IPS-15b (cell line): ENCODE data around the gene RGS7.
"Not testable (repeated sequence)": the region's sequence is repeated elsewhere in the genome, so short reads cannot be mapped to it uniquely, and the experiment has no call there.

Source experiments
- H3K27me3 ChIP-seq: one replicate; pipeline ENCODE4 v1.6.1; 2013; ENCODE audit warnings: low read length; ENCODE audit not compliant: control insufficient read depth, insufficient read depth
- H3K36me3 ChIP-seq: one replicate; pipeline ENCODE4 v1.6.1; 2013; ENCODE audit warnings: low read length; ENCODE audit not compliant: control insufficient read depth, insufficient read depth
- H3K4me1 ChIP-seq: one replicate; pipeline ENCODE4 v1.6.1; 2013; ENCODE audit warnings: mild to moderate bottlenecking, low read length; ENCODE audit not compliant: control insufficient read depth, insufficient read depth
- H3K4me3 ChIP-seq: one replicate; pipeline ENCODE4 v1.5.1; 2013; ENCODE audit warnings: low read depth, low read length
- H3K9ac ChIP-seq: one replicate; pipeline ENCODE4 v1.6.1; 2013; ENCODE audit warnings: low read depth, mild to moderate bottlenecking, low read length
- H3K9me3 ChIP-seq: one replicate; pipeline ENCODE4 v1.6.1; 2013; ENCODE audit warnings: mild to moderate bottlenecking, low read length; ENCODE audit not compliant: control insufficient read depth, insufficient read depth

Gene RGS7

GRCh38 chr1:241181971-241182370, 175.0 kb downstream of the RGS7 start:
- Histone ChIP-seq H3K36me3 (no peaks in the 10 kb centered on the region), H3K9me3 (no peaks in the 10 kb centered on the region), H3K27me3 (no peaks in the 10 kb centered on the region), H3K4me3 (no peak overlapping the region), H3K4me1 (no peaks in the 10 kb centered on the region), H3K9ac (no peak overlapping the region)

- no peaks in the 10 kb centered on the region for H3K4me1 ChIP-seq
- H3K36me3 ChIP-seq = no peaks in the 10 kb centered on the region
- no peaks in the 10 kb centered on the region for H3K9me3 ChIP-seq
- H3K4me3 ChIP-seq = no peak overlapping the region
- no peak overlapping the region for H3K9ac ChIP-seq
- no peaks in the 10 kb centered on the region for H3K27me3 ChIP-seq
These were observed 175.5 kb downstream of the RGS7 start for GRCh38 chr1:241181471-241181870.

GRCh38 chr1:241180569-241180968, 176.4 kb downstream of the RGS7 start:
- H3K36me3 ChIP-seq = no peaks in the 10 kb centered on the region
- H3K9me3 ChIP-seq = no peaks in the 10 kb centered on the region
- no peaks in the 10 kb centered on the region for H3K4me1 ChIP-seq
- H3K9ac ChIP-seq = no peak overlapping the region
- no peak overlapping the region for H3K4me3 ChIP-seq
- no peaks in the 10 kb centered on the region for H3K27me3 ChIP-seq

- Histone ChIP-seq H3K27me3 (no peaks in the 10 kb centered on the region), H3K4me3 (no peak overlapping the region), H3K4me1 (no peaks in the 10 kb centered on the region), H3K36me3 (no peaks in the 10 kb centered on the region), H3K9ac (no peak overlapping the region), H3K9me3 (no peaks in the 10 kb centered on the region)
These were observed 179.3 kb downstream of the RGS7 start for GRCh38 chr1:241177660-241178059.

GRCh38 chr1:241172486-241172885, 184.5 kb downstream of the RGS7 start:
- no peak overlapping the region for H3K9ac ChIP-seq
- H3K36me3 ChIP-seq = no peaks in the 10 kb centered on the region
- no peaks in the 10 kb centered on the region for H3K9me3 ChIP-seq
- H3K27me3 ChIP-seq = no peaks in the 10 kb centered on the region
- H3K4me1 ChIP-seq = no peaks in the 10 kb centered on the region
- H3K4me3 ChIP-seq = no peak overlapping the region

GRCh38 chr1:241171991-241172390, 185.0 kb downstream of the RGS7 start:
- no peak overlapping the region for H3K4me3 ChIP-seq
- no peak overlapping the region for H3K9ac ChIP-seq
- H3K27me3 ChIP-seq = no peaks in the 10 kb centered on the region
- H3K36me3 ChIP-seq = no peaks in the 10 kb centered on the region
- no peaks in the 10 kb centered on the region for H3K9me3 ChIP-seq
- no peaks in the 10 kb centered on the region for H3K4me1 ChIP-seq

- H3K9ac ChIP-seq = no peak overlapping the region
- H3K4me1 ChIP-seq = peaks cover 16% of the 10 kb centered on the region
- H3K27me3 ChIP-seq = no peaks in the 10 kb centered on the region
- no peak overlapping the region for H3K4me3 ChIP-seq
- H3K9me3 ChIP-seq = no peaks in the 10 kb centered on the region
- H3K36me3 ChIP-seq = no peaks in the 10 kb centered on the region
These were observed 189.8 kb downstream of the RGS7 start for GRCh38 chr1:241167121-241167630.

GRCh38 chr1:241166625-241167024, 190.4 kb downstream of the RGS7 start:
- H3K4me3 ChIP-seq = no peak overlapping the region
- no peaks in the 10 kb centered on the region for H3K27me3 ChIP-seq
- H3K36me3 ChIP-seq = no peaks in the 10 kb centered on the region
- H3K4me1 ChIP-seq = peaks cover 16% of the 10 kb centered on the region
- no peaks in the 10 kb centered on the region for H3K9me3 ChIP-seq
- no peak overlapping the region for H3K9ac ChIP-seq

GRCh38 chr1:241165256-241165655, 191.7 kb downstream of the RGS7 start:
- not testable (repeated sequence) for H3K9ac ChIP-seq, H3K4me3 ChIP-seq, H3K9me3 ChIP-seq, H3K27me3 ChIP-seq, H3K36me3 ChIP-seq
- peaks cover 16% of the 10 kb centered on the region for H3K4me1 ChIP-seq

- Histone ChIP-seq H3K4me3 (no peak overlapping the region), H3K36me3 (no peaks in the 10 kb centered on the region), H3K27me3 (no peaks in the 10 kb centered on the region)
These were observed 193.6 kb downstream of the RGS7 start for GRCh38 chr1:241163363-241163762.

GRCh38 chr1:241161188-241161689, 195.8 kb downstream of the RGS7 start:
- Histone ChIP-seq H3K36me3 (no peaks in the 10 kb centered on the region), H3K27me3 (no peaks in the 10 kb centered on the region), H3K4me1 (peaks cover 16% of the 10 kb centered on the region), H3K9ac (no peak overlapping the region), H3K9me3 (no peaks in the 10 kb centered on the region), H3K4me3 (no peak overlapping the region)

More at GRCh38 chr1:241163363-241163762, 193.6 kb downstream of the RGS7 start:
- Histone ChIP-seq H3K4me1 (peaks cover 16% of the 10 kb centered on the region), H3K9ac (no peak overlapping the region), H3K9me3 (no peaks in the 10 kb centered on the region)

- Histone ChIP-seq H3K4me3 (no peak overlapping the region), H3K9ac (no peak overlapping the region), H3K36me3 (no peaks in the 10 kb centered on the region), H3K9me3 (no peaks in the 10 kb centered on the region), H3K27me3 (no peaks in the 10 kb centered on the region), H3K4me1 (no peaks in the 10 kb centered on the region)
These were observed 199.6 kb downstream of the RGS7 start for GRCh38 chr1:241157435-241157834.
